PC-9 (cell line): ENCODE measurements around the gene TRIM10.

Source experiments
- CTCF ChIP-seq: fragments of 200-600 bp; sonication (generic); conservative IDR thresholded peaks from 2 replicates; pipeline ENCODE4 v1.6.1; 2017; ENCODE audit warnings: mixed run types, antibody characterized with exemption, mild to moderate bottlenecking, moderate library complexity
- EZH2 ChIP-seq: fragments of 200-600 bp; sonication (generic); IDR thresholded peaks from 2 replicates; pipeline ENCODE4 v1.8.0; 2017; ENCODE audit warnings: antibody characterized with exemption, low read depth

- TF ChIP-seq CTCF (peak; percentile 94), EZH2 (no peak)
Measured at GRCh38 chr6:30102970-30103871, 57.8 kb downstream of the TRIM10 start.
